NCI-H748 treated with DMSO at 0.1 percent for 48 hours (cell line): ENCODE results near the gene ZBTB18.

ENCODE experiments used
- DNase-seq: peaks from one replicate; lab custom pipeline; 2025; lab: John Stamatoyannopoulos, UW

Gene ZBTB18

GRCh38 chr1:244088161-244088560 is 37.1 kb downstream of the ZBTB18 start:
- DNase-seq: no peak

- DNase-seq: no peak
These were observed 38.5 kb downstream of the ZBTB18 start for GRCh38 chr1:244089561-244089960.

GRCh38 chr1:244090645-244091044 is 39.6 kb downstream of the ZBTB18 start:
- no peak for DNase-seq

GRCh38 chr1:244092293-244092963 is 41.3 kb downstream of the ZBTB18 start:
- DNase-seq: no peak

GRCh38 chr1:244092964-244093638 is 42.0 kb downstream of the ZBTB18 start:
- DNase-seq: peak; percentile 62

- no peak for DNase-seq
These were observed 43.9 kb downstream of the ZBTB18 start for GRCh38 chr1:244094880-244095528.

GRCh38 chr1:244095529-244095911 is 44.4 kb downstream of the ZBTB18 start:
- DNase-seq: no peak

GRCh38 chr1:244096066-244096610 is 45.1 kb downstream of the ZBTB18 start:
- DNase-seq: no peak

- no peak for DNase-seq
These were observed 45.6 kb downstream of the ZBTB18 start for GRCh38 chr1:244096691-244097090.

- no peak for DNase-seq
These were observed 46.7 kb downstream of the ZBTB18 start for GRCh38 chr1:244097523-244098405.

GRCh38 chr1:244099258-244099930 is 48.3 kb downstream of the ZBTB18 start:
- no peak for DNase-seq

- no peak for DNase-seq
These were observed 49.2 kb downstream of the ZBTB18 start for GRCh38 chr1:244100276-244100675.

- DNase-seq: peak; percentile 9
These were observed 49.8 kb downstream of the ZBTB18 start for GRCh38 chr1:244100704-244101453.

GRCh38 chr1:244102046-244102445 is 51.0 kb downstream of the ZBTB18 start:
- no peak for DNase-seq

GRCh38 chr1:244102468-244102867 is 51.4 kb downstream of the ZBTB18 start:
- peak; percentile 16 for DNase-seq

GRCh38 chr1:244104309-244105060 is 53.4 kb downstream of the ZBTB18 start:
- DNase-seq: peak; percentile 1

- DNase-seq: no peak
These were observed 55.1 kb downstream of the ZBTB18 start for GRCh38 chr1:244106176-244106575.
